Keratinocyte (primary cell): ENCODE results near the gene NAIF1. TPM values are rescaled to one million over a fixed set of nuclear protein-coding genes. Genes with fewer than 3 reads are reported as not detected.
"Not testable (repeated sequence)": the region's sequence is repeated elsewhere in the genome, so short reads cannot be mapped to it uniquely, and the experiment has no call there.

Source experiments
- DNase-seq: peaks from one replicate; pipeline ENCODE4 v3.0.0-alpha.2; 2011; ENCODE audit warnings: low read depth, missing footprints, low spot score
- FAIRE-seq: peaks from 2 replicates; lab custom pipeline; 2011; peaks lifted over from hg19 to GRCh38; lab: Jason Lieb, UNC
- H2AFZ ChIP-seq: 2 replicates; pipeline ENCODE4 v1.6.0; 2012; ENCODE audit warnings: low read length, control low read depth, inconsistent platforms; ENCODE audit not compliant: control insufficient read depth
- H3K27ac ChIP-seq: 2 replicates; pipeline ENCODE4 v1.5.1; 2011; ENCODE audit warnings: low read length; ENCODE audit not compliant: control insufficient read depth, insufficient read depth
- H3K27me3 ChIP-seq: 3 replicates; pipeline ENCODE4 v1.6.0; 2011; ENCODE audit warnings: low read length; ENCODE audit not compliant: control insufficient read depth, insufficient read depth; ENCODE audit errors: extremely low read depth
- H3K36me3 ChIP-seq, 2 experiments: 2 replicates in 1 of 2; 3 replicates in 1 of 2; pipeline ENCODE4 v1.5.1; 2011; ENCODE audit warnings: low read length in 2 of 2, mild to moderate bottlenecking in 1 of 2; ENCODE audit not compliant: control insufficient read depth in 2 of 2, insufficient read depth in 2 of 2; ENCODE audit errors: extremely low read depth in 1 of 2
- H3K4me1 ChIP-seq: 3 replicates; pipeline ENCODE4 v1.5.1; 2011; ENCODE audit warnings: low read length; ENCODE audit not compliant: control insufficient read depth, insufficient read depth; ENCODE audit errors: extremely low read depth
- H3K4me2 ChIP-seq: 3 replicates; pipeline ENCODE4 v1.6.0; 2011; ENCODE audit warnings: low read depth, low read length; ENCODE audit not compliant: control insufficient read depth, insufficient read depth; ENCODE audit errors: extremely low read depth
- H3K4me3 ChIP-seq, 3 experiments: fragments of 200-600 bp in 1 of 3; sonication (generic) in 1 of 3; 2 replicates in 2 of 3; 3 replicates in 1 of 3; pipeline ENCODE4 v1.5.1; 2011 to 2016; ENCODE audit warnings: low read length in 3 of 3, mild to moderate bottlenecking in 3 of 3, control low read depth in 2 of 3, inconsistent platforms in 1 of 3, low read depth in 1 of 3, mixed read lengths in 1 of 3, mixed run types in 1 of 3, moderate library complexity in 1 of 3; ENCODE audit not compliant: control insufficient read depth in 2 of 3, insufficient read depth in 2 of 3; ENCODE audit errors: extremely low read depth in 1 of 3
- H3K79me2 ChIP-seq: 2 replicates; pipeline ENCODE4 v1.6.0; 2012; ENCODE audit warnings: low read length; ENCODE audit not compliant: control insufficient read depth, insufficient read depth
- H3K9ac ChIP-seq: 3 replicates; pipeline ENCODE4 v1.6.0; 2011; ENCODE audit warnings: low read length; ENCODE audit not compliant: control insufficient read depth, insufficient read depth; ENCODE audit errors: extremely low read depth
- H3K9me1 ChIP-seq: 3 replicates; pipeline ENCODE4 v1.6.0; 2011; ENCODE audit warnings: low read length; ENCODE audit not compliant: control insufficient read depth, insufficient read depth; ENCODE audit errors: extremely low read depth
- H3K9me3 ChIP-seq: 2 replicates; pipeline ENCODE4 v1.5.1; 2012; ENCODE audit warnings: low read depth, low read length; ENCODE audit not compliant: control insufficient read depth
- H4K20me1 ChIP-seq: 3 replicates; pipeline ENCODE4 v1.6.0; 2011; ENCODE audit warnings: low read length; ENCODE audit not compliant: control insufficient read depth, insufficient read depth; ENCODE audit errors: extremely low read depth
- CTCF ChIP-seq, 3 experiments: IDR thresholded peaks in 1 of 3; conservative IDR thresholded peaks in 1 of 3; optimal IDR thresholded peaks in 1 of 3; 2 replicates in 2 of 3; 3 replicates in 1 of 3; pipeline versions ENCODE3 to v1.5.1; 2011; ENCODE audit warnings: low read length in 3 of 3, mild to moderate bottlenecking in 3 of 3, moderate library complexity in 2 of 3, control low read depth in 1 of 3, inconsistent platforms in 1 of 3; ENCODE audit not compliant: insufficient read depth in 2 of 3; ENCODE audit errors: extremely low read depth in 1 of 3
- EZH2 ChIP-seq: IDR thresholded peaks from one replicate; pipeline ENCODE4 v1.6.1; 2012; ENCODE audit warnings: inconsistent platforms, mild to moderate bottlenecking, low read length, moderate library complexity
- dilution Hi-C: fragments of 300-500 bp; cut with MboI; formaldehyde crosslinking; loops from one replicate; pipeline ENCODE4 v1.7.0; 2020; ENCODE audit warnings: low sequenced_read_pairs; ENCODE audit not compliant: extremely low pct_ligation_motif_present
- polyA plus RNA-seq, 5 experiments: library from polyadenylated mRNA; depleted of rRNA in 3 of 5; stranded (reverse) in 3 of 5; stranded (forward) in 1 of 5; unstranded in 1 of 5; fragments of >200 nt; gene quantifications; 1 replicate in 1 of 5; 2 replicates in 3 of 5; 3 replicates in 1 of 5; pipeline versions ENCODE4 v1.2.1 to v1.2.3, GENCODE V29; 2011 to 2012; ENCODE audit warnings: missing spikeins in 2 of 5, low read depth in 1 of 5, low replicate concordance in 1 of 5

NAIF1 gene
- polyA plus RNA-seq, 1 donor (not counting 4 experiments of a cell fraction or from before 2014, with no cell fraction given) = 6.3 TPM

GRCh38 chr9:128024761-128025308 is 42.3 kb downstream of the NAIF1 start:
- H4K20me1 ChIP-seq = no peaks in the 10 kb centered on the region
- DNase-seq (no peak), FAIRE-seq (no peak)
- H3K79me2 ChIP-seq = no peaks in the 10 kb centered on the region
- H3K4me2 ChIP-seq = no peak overlapping the region
- H3K4me3 ChIP-seq = no peak overlapping the region
- no peaks in the 10 kb centered on the region for H3K4me1 ChIP-seq
- no peak overlapping the region for H3K27ac ChIP-seq
- no peak for TF ChIP-seq CTCF (optimal IDR thresholded peaks at IDR 0.05 in 1 of 3, IDR thresholded peaks at IDR 0.05 in 1 of 3, conservative IDR thresholded peaks at IDR 0.05 in 1 of 3; ENCODE audit: extremely low read depth in 1 of 3, insufficient read depth in 2 of 3, low read length in 3 of 3)
- TF ChIP-seq EZH2 = no peak
- H2AFZ ChIP-seq = no peak overlapping the region
- H3K36me3 ChIP-seq = no peaks in the 10 kb centered on the region
- dilution Hi-C loops = no loop called here
- no peaks in the 10 kb centered on the region for H3K9me1 ChIP-seq
- no peaks in the 10 kb centered on the region for H3K9me3 ChIP-seq
- H3K9ac ChIP-seq = no peak overlapping the region
- no peaks in the 10 kb centered on the region for H3K27me3 ChIP-seq

GRCh38 chr9:128023671-128024070 is 43.4 kb downstream of the NAIF1 start:
- H4K20me1 ChIP-seq, H3K4me1 ChIP-seq, H3K9me3 ChIP-seq, H3K9ac ChIP-seq, dilution Hi-C loops, H3K36me3 ChIP-seq, H3K4me3 ChIP-seq, H3K27ac ChIP-seq, H3K79me2 ChIP-seq, DNase-seq, H3K4me2 ChIP-seq, H2AFZ ChIP-seq, H3K27me3 ChIP-seq, H3K9me1 ChIP-seq, FAIRE-seq: not testable (repeated sequence)

GRCh38 chr9:128022886-128023285 is 44.2 kb downstream of the NAIF1 start:
- Histone ChIP-seq H3K9me3 (no peaks in the 10 kb centered on the region), H3K4me3 (no peak overlapping the region), H3K4me2 (no peak overlapping the region), H3K4me1 (no peaks in the 10 kb centered on the region), H3K9ac (no peak overlapping the region), H3K79me2 (no peaks in the 10 kb centered on the region), H3K9me1 (no peaks in the 10 kb centered on the region), H3K36me3 (no peaks in the 10 kb centered on the region), H3K27ac (no peak overlapping the region), H3K27me3 (no peaks in the 10 kb centered on the region), H2AFZ (no peak overlapping the region), H4K20me1 (no peaks in the 10 kb centered on the region)
- TF ChIP-seq CTCF (optimal IDR thresholded peaks at IDR 0.05 in 1 of 3, IDR thresholded peaks at IDR 0.05 in 1 of 3, conservative IDR thresholded peaks at IDR 0.05 in 1 of 3; ENCODE audit: extremely low read depth in 1 of 3, insufficient read depth in 2 of 3, low read length in 3 of 3) = no peak
- TF ChIP-seq EZH2 = no peak
- DNase-seq (no peak), FAIRE-seq (no peak)
- dilution Hi-C loops = no loop called here
